IMR-90 (cell line): ENCODE results near the gene NECTIN4.

ENCODE experiments used
- BHLHE40 ChIP-seq: fragments of 150-350 bp; IDR thresholded peaks from 2 replicates; pipeline ENCODE4 v1.6.1; 2016; ENCODE audit warnings: mild to moderate bottlenecking, low read depth, low read length
- CEBPB ChIP-seq: IDR thresholded peaks from 2 replicates; pipeline ENCODE4 v1.6.1; 2012; ENCODE audit warnings: low read depth, low read length, improper control_type of control experiment
- CHD1 ChIP-seq: IDR thresholded peaks from 2 replicates; pipeline ENCODE4 v1.6.1; 2012; ENCODE audit warnings: low read depth, low read length, improper control_type of control experiment
- CTCF ChIP-seq: conservative IDR thresholded peaks from 2 replicates; pipeline ENCODE4 v1.5.1; 2012; ENCODE audit warnings: mild to moderate bottlenecking, low read depth, low read length, improper control_type of control experiment
- ELK1 ChIP-seq: fragments of 150-350 bp; IDR thresholded peaks from 2 replicates; pipeline ENCODE4 v1.6.1; 2016; ENCODE audit warnings: low read depth, mild to moderate bottlenecking, low read length, moderate library complexity, borderline replicate concordance
- FOS ChIP-seq: fragments of 150-350 bp; IDR thresholded peaks from 2 replicates; pipeline ENCODE4 v1.6.1; 2016; ENCODE audit warnings: low read depth, low read length
- MAFK ChIP-seq: IDR thresholded peaks from 2 replicates; pipeline ENCODE4 v1.6.1; 2012; ENCODE audit warnings: low read depth, low read length, improper control_type of control experiment
- MAZ ChIP-seq: IDR thresholded peaks from 2 replicates; pipeline ENCODE4 v1.6.1; 2012; ENCODE audit warnings: low read depth, mild to moderate bottlenecking, low read length, improper control_type of control experiment, moderate library complexity, borderline replicate concordance
- POLR2A ChIP-seq: IDR thresholded peaks from 2 replicates; pipeline ENCODE4 v1.6.1; 2012; ENCODE audit warnings: mild to moderate bottlenecking, low read depth, low read length
- RAD21 ChIP-seq: IDR thresholded peaks from 2 replicates; pipeline ENCODE4 v1.6.1; 2012; ENCODE audit warnings: low read length, improper control_type of control experiment
- RFX5 ChIP-seq: IDR thresholded peaks from 2 replicates; pipeline ENCODE4 v1.8.0; 2012; ENCODE audit warnings: low read depth, mild to moderate bottlenecking, low read length, moderate library complexity
- USF2 ChIP-seq: fragments of 150-350 bp; IDR thresholded peaks from 2 replicates; pipeline ENCODE4 v1.6.1; 2017; ENCODE audit warnings: mild to moderate bottlenecking, antibody characterized with exemption, low read length, low read depth

- no peak for TF ChIP-seq CTCF
- TF ChIP-seq CHD1: no peak
- no peak for TF ChIP-seq USF2
- no peak for TF ChIP-seq CEBPB
- TF ChIP-seq POLR2A: no peak
- TF ChIP-seq MAZ: no peak
- TF ChIP-seq MAFK: no peak
- no peak for TF ChIP-seq RAD21
- TF ChIP-seq RFX5: no peak
- no peak for TF ChIP-seq FOS
- no peak for TF ChIP-seq ELK1
- no peak for TF ChIP-seq BHLHE40
Measured at GRCh38 chr1:161096015-161096414, 6.7 kb upstream of the NECTIN4 start.
